Stimulated activated CD4-positive, alpha-beta T cell treated with anti-CD3 and anti-CD28 coated beads, Interleukin-12 subunit alpha, Interleukin-12 subunit beta, amount 100 ng/mL, for 24 hours (primary cell): ENCODE data around the gene NXPH1.

Experiments used
- DNase-seq, 2 experiments: peaks; one replicate each; pipeline ENCODE4 v3.0.0-alpha.2; 2020; ENCODE audit warnings: low read depth in 2 of 2

Gene NXPH1

DNA sequence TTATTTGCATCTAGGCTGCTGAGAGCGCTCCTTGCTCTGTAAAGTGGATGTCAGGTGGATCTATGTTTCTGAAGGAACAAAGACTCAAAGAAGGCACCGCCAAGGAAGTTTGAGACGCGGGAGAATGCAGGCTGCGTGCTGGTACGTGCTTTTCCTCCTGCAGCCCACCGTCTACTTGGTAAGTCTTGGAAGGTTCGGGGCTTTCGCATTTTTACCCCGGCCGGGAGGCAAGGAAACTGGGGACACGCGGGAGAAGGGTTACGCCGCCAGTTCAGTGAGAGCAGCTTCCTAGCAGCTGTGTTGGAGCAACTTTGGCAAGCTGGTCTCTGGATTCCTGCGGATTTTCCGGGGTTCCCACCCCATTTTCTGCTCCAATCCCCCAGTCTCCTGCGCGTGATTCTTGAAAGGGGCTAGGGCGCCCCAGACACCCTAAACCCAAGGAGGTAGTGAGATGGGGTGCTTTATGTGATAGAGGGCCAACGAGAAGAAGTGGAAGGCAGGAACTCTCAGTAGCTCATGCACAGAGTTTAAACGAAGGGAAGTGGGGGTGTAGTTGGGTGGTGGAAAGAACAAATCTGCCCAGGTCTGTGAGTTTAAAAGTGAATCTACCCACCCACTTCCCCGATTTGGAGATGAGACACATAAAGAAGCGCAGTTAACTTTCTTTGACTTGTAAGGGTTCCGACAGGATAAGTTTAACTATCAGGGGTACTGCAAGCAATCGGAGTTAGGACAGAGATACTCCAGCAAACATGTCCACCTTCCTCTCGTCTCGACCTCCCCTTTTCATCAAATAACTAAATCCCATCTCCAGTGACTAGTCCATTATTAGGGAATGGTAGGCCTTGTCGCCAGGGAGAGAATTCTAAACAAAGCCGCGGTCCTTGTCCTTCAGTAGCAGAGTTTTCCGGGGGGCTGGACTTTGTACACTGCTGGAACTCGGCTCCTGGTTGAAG is 2.5 kb downstream of the NXPH1 start:
- DNase-seq, result no peak

GRCh38 chr7:8436965-8437364 is 3.6 kb downstream of the NXPH1 start:
- peak in 1 of 2 experiments; percentile 45 for DNase-seq

- no peak for DNase-seq
These were observed 4.2 kb downstream of the NXPH1 start for GRCh38 chr7:8437606-8438005.

DNA sequence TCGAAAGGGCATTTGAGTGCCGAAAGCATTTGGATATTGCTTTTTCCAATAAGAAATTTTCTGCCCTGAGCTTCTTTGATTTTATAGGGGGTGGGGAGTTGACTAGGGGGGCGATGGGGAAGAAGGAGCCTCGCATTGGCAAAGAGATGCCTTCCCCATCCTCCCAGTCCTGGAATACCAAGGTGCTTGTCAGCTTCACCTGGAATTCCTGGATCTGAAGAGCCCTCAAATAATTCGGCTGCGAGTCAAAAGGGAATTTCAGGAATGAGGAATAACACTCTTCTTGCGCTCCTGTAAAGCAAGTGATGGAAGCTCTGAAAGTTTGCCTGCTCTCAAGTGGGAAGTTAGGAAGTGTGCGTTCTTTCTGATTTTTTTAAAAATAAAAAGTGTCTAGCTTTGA is 7.3 kb downstream of the NXPH1 start:
- DNase-seq, result no peak

- DNase-seq, result no peak
These were observed 7.9 kb downstream of the NXPH1 start for GRCh38 chr7:8441106-8441965.

GRCh38 chr7:8442051-8442813 is 8.8 kb downstream of the NXPH1 start:
- no peak for DNase-seq

DNA sequence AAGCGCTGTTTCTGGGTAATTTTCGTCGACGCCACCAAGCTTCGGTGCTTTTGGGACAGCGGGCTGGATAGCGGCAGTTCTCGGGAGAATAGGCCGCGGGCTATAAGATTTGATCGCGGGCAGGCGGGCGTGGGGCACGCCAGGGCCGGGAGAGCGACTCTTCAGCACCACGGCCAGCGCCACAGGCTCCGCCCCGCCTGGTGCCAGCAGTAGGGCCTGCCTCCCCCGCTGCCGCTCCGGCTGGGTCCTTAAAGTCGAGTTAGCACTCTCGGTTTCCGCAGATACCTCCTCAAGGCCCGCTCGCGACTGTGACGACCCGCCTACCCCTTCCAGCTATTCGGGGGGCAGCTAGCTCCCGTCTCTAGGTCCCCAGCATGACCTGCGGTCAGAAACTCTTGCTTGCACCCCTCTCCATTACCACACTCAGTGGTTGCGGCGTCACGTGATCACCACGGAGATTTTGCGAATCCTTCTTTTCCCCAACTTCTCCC is 9.4 kb downstream of the NXPH1 start:
- peak; percentile 14 to 48 for DNase-seq

DNA sequence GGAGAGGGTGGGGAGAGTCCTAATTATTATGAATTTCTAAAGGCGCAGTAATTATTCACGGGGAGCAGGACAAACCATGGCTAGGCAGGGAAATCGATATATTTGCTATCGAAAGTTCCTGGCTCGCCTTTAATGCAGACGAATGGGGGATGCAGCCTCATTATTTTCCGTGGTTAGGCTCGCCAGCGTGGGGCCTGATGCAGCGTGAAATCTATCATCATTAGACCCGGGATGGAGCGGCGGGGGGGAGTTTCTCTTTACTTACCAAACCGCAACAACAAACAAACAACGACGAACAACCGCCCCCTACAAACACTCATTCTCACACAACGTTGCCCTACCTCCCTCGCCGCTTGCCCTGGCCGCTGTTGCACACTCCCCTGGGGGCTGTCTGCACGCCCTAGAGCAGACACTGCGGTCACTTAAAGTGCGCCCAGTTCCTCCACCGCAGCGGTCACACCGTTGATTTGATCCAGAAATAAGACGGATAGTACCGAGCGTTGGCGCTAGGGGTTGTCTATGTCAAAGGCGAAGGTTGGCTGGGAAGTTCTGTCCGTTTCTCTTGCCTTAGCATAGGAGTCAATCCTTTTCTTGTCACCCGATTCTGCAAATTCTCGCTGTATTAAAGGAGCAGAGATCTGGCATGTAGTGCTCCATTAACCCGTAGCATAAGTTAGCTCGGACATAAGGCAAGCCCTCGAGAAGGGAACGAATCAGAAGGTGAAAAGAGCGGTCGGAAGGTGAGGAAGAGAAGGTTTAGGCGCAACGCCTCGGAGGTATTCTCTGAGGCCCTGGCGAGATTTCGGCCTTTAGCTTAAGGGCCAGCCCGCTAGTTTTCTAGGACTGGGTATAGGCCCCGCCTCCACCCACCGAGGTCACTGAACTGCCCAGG is 10.4 kb downstream of the NXPH1 start:
- no peak for DNase-seq

DNA sequence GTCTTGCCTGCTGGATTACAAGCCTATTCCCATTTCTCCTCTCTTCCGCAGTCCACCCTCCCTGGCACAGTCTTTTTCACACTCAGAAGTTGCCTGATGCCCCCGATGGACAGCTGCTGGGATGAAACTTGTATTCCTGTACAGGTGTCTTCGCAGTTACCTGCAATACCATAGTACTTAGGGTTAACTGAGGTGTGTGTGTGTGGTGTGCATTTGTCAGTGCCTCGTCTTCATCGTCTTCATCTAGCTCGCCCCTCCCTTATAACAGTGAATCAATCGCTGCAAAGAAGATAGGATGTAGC is 11.0 kb downstream of the NXPH1 start:
- no peak for DNase-seq

DNA sequence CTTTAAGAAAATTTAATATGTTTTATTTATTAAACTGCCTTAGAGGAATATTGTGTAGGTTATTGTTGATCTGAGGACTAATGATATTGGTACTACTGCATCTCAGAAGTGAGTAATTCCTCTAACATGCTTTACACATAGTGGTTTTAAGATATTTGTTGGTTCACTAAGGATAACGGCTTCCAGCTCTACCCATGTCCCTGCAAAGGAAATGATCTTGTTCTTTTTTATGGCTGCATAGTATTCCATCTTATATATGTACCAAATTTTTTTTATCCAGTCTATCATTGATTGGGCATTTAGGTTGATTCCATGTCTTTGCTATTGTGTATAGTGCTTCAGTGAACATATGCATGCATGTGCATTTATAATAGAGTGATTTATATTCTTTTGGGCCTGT is 20.1 kb downstream of the NXPH1 start:
- DNase-seq, result no peak

DNA sequence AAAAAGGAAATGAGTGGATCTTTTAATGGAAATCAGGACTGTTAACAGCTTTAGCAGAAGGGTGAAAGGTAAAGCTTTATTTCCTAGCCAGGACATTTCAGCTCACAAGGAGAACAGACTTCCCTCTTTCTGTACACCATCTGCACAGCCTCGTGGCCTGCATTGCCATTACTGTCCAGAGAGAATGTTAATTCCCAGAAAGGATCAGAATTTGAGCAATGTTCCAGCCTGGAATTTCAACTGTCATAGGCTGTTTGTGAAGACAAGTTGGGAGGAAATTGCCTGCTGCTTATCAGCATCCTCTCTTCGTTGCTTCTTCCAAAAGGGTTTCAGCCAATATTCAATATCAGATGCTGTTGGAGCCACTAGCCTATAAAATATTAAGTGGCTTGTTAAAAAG is 22.0 kb downstream of the NXPH1 start:
- DNase-seq, result no peak

GRCh38 chr7:8462309-8462708 is 28.9 kb downstream of the NXPH1 start:
- DNase-seq, result no peak

DNA sequence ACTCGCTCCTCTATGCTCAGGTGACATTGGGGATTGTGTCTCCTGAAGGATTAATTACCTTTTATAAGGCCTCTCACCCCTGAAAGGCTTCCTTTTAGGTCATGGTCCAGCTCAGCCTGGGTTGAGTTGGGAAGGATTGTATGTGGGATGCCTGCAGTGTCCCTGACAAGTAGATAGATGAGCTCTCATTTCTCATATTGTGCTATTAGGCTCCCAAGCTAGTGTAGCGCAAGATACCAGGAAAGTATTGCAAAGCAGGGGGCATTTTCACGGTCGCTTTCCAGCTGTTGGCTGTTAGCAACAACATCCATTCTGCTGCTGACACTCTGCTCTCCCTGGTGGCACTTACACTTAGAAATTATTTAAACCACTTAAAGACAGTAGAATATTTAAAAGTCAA is 31.9 kb downstream of the NXPH1 start:
- DNase-seq, result no peak

- no peak for DNase-seq
These were observed 47.1 kb downstream of the NXPH1 start for GRCh38 chr7:8480527-8480926.

- DNase-seq, result no peak
These were observed 47.7 kb downstream of the NXPH1 start for GRCh38 chr7:8481096-8481495.

DNA sequence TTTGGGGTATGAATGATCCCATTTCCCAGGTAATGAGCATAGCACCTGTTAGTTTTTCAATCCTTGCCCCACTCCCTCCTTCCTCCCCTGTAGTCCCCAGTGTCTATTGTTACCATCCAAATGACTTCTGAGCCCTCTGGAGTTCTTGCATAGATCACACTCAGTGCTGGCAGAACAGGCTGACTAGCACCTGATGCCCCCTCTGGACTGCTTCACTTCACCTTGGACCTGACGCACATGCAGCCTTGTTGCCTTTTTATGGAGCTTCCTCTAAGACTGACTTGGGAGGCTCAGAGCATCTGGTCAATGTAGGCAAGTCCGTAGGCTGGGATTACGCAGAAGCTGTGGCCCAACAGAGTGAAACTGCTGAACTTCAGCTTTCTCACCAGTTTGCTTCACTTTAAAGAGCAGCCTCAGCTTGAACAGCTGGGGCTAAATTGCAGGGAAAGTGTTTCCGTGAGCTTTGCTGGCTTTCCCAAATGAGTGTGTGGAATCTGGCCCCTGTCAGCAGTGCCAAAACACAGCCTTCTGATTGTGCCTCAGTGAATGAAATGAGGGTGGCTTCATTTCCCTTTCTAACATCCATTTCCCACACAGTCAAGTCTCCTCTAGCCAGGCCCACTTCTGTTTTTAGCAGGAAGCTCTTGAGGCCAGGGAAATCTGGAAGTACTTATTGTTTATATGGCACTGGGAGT is 48.5 kb downstream of the NXPH1 start:
- DNase-seq, result no peak

- DNase-seq, result no peak
These were observed 57.1 kb downstream of the NXPH1 start for GRCh38 chr7:8490391-8491045.

DNA sequence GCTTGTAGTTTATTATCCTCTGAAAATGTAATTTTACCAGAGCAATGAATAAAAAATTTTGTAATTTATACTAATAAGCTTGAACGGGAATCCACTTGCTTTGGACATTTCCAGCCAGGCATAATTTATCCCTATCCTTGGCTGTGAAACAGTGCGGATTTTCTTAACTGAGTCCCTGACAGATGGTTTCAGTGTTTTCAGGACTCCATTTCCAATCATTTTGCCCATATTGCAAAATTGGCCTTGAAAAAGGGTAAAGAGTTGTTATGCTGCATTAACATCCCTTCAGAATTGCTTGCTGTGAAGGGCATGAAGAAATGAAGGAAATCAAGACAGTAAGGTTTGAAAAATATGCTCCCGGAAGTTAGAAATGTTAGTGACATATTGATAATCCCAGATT is 57.7 kb downstream of the NXPH1 start:
- DNase-seq, result no peak

GRCh38 chr7:8491544-8492489 is 58.4 kb downstream of the NXPH1 start:
- DNase-seq, result no peak
